Spleen (tissue), 11 donors: ENCODE results near the gene EFNB3. TPM values are rescaled to one million over a fixed set of nuclear protein-coding genes. Genes with fewer than 3 reads are reported as not detected.

Experiments used
- DNase-seq: peaks from one replicate; pipeline ENCODE4 v3.0.0-alpha.2; 2020
- H3K27ac ChIP-seq, 8 donors: fragments of 200-600 bp; sonication (generic) in 7 of 8; 1 replicate in 4 of 8; 2 replicates in 4 of 8; pipeline versions ENCODE4 v1.5.0 to v1.8.0; 2016 to 2021; ENCODE audit warnings: inconsistent platforms in 4 of 8, mild to moderate bottlenecking in 4 of 8, moderate library complexity in 1 of 8
- H3K27me3 ChIP-seq, 7 donors: fragments of 200-600 bp; sonication (generic) in 6 of 7; replicated peaks in 1 of 7; 1 replicate in 4 of 7; 2 replicates in 3 of 7; pipeline versions ENCODE4 v1.5.0 to v1.8.0; 2016 to 2021; ENCODE audit warnings: inconsistent platforms in 3 of 7, mild to moderate bottlenecking in 1 of 7
- H3K36me3 ChIP-seq, 6 donors: fragments of 200-600 bp; sonication (generic) in 5 of 6; 1 replicate in 4 of 6; 2 replicates in 2 of 6; pipeline versions ENCODE4 v1.5.0 to v1.8.0; 2016 to 2021; ENCODE audit warnings: inconsistent platforms in 2 of 6
- H3K4me1 ChIP-seq, 6 donors: fragments of 200-600 bp; sonication (generic) in 5 of 6; 1 replicate in 3 of 6; 2 replicates in 3 of 6; pipeline versions ENCODE4 v1.5.0 to v1.8.0; 2016 to 2021; ENCODE audit warnings: inconsistent platforms in 3 of 6
- H3K4me3 ChIP-seq, 8 donors: fragments of 200-600 bp; sonication (generic) in 7 of 8; 1 replicate in 4 of 8; 2 replicates in 4 of 8; pipeline versions ENCODE4 v1.5.0 to v1.8.0; 2016 to 2021; ENCODE audit warnings: inconsistent platforms in 4 of 8, mild to moderate bottlenecking in 4 of 8, moderate library complexity in 2 of 8
- H3K9me3 ChIP-seq, 8 donors: fragments of 200-600 bp; sonication (generic) in 7 of 8; 1 replicate in 4 of 8; 2 replicates in 4 of 8; pipeline versions ENCODE4 v1.5.0 to v1.8.0; 2016 to 2021; ENCODE audit warnings: inconsistent platforms in 4 of 8
- POLR2A ChIP-seq, 3 donors: fragments of 450-650 bp; IDR thresholded peaks; one replicate each; pipeline ENCODE4 v1.5.1; 2017; ENCODE audit warnings: antibody characterized with exemption in 3 of 3, mild to moderate bottlenecking in 1 of 3
- POLR2AphosphoS5 ChIP-seq, 3 donors: sonication (generic); formaldehyde crosslinking; IDR thresholded peaks; one replicate each; pipeline ENCODE4 v1.5.1; 2017; ENCODE audit warnings: antibody characterized with exemption in 3 of 3
- WGBS, 5 donors: extraction: QIAGEN DNeasy Blood & Tissue Kit in 3 of 5; methylation state at CpG; one replicate each; pipeline versions ENCODE4 v1.1.5 to v1.1.7; 2013 to 2018; 5-methylcytosine and 5-hydroxymethylcytosine counted together
- intact Hi-C: fragments of 100-400 bp; cut with DNase I; formaldehyde crosslinking; loops from one replicate; pipeline ENCODE4 v1.15.0; 2023; ENCODE audit warnings: low total_unique reads
- polyA plus RNA-seq, 3 donors: library from polyadenylated mRNA; stranded (reverse); fragments of 200-250 nt; gene quantifications; one replicate each; pipeline ENCODE4 v1.2.1, GENCODE V29; 2013
- total RNA-seq, 7 donors: library from RNA; depleted of rRNA in 3 of 7; stranded (reverse); fragments of >200 nt in 3 of 7; fragmentation: NEBNext Ultra II Directional in 4 of 7; extraction: Animal tissue kit (Norgen Biotek cat#: 25700) in 4 of 7; gene quantifications; one replicate each; pipeline versions ENCODE4 v1.1.0 to v1.2.1, GENCODE V29; 2016 to 2021
- TF ChIP-seq, protein P1 (sequence below), 11 experiments: fragments of 200-600 bp in 7 of 11; fragments of 450-650 bp in 4 of 11; sonication (generic) in 4 of 11; IDR thresholded peaks in 8 of 11; conservative IDR thresholded peaks in 3 of 11; 1 replicate in 7 of 11; 2 replicates in 4 of 11; pipeline versions ENCODE4 v1.4.0 to v1.8.0; 2016 to 2021; ENCODE audit warnings: antibody characterized with exemption in 11 of 11, inconsistent platforms in 4 of 11, mild to moderate bottlenecking in 1 of 11
- donor health status: healthy with polysubstance abuse.
- donor health status: DM: no; HTN: no; CAD: no; lungs with moderate emphysema.
- donor health status: DM: no; HTN: no; CAD: no.
- donor health status: Bipolar disorder and iron deficiency.
- donor health status: healthy.
- donor health status: DM: no; HTN: no; CAD: no.
- donor health status: DM: yes; HTN: yes; CAD: no.

Gene EFNB3
- total and polyA plus RNA-seq, 10 donors, result 0.04 to 0.60 (median 0.26) TPM; not detected in 1

DNA sequence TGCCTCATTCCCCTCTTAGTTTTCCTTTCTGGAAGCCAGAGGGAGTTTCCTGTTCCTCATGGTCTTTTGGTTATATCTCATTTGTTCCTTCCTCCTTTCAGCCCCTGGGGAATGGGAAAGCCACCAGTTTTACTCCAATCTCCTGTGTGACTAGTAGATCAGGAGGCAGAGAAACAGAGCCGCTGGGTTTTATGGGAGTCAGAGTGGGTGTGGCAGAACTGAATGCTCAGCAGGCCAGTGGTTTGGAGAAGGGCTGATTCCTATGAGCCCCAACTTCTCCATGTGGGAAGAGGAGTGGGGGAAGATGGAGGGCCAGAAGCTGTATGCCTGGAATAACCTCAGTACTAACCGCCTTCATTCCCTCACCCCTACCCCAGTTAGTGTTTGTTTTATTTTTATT, 16.6 kb downstream of the EFNB3 start:
- intact Hi-C loops, result no loop called here
- Histone ChIP-seq H3K36me3 (no peaks in the 10 kb centered on the region), H3K9me3 (no peaks in the 10 kb centered on the region), H3K27me3 (peaks cover 0 to 97% (median 32%) of the 10 kb centered on the region in 7 donors), H3K4me3 (no peak overlapping the region), H3K27ac (no peak overlapping the region), H3K4me1 (peaks cover 7 to 19% (median 16%) of the 10 kb centered on the region in 6 donors)
- TF ChIP-seq POLR2AphosphoS5 (IDR thresholded peaks at IDR 0.05) (no peak), POLR2A (IDR thresholded peaks at IDR 0.05) (no peak)
- TF ChIP-seq, protein P1, sequence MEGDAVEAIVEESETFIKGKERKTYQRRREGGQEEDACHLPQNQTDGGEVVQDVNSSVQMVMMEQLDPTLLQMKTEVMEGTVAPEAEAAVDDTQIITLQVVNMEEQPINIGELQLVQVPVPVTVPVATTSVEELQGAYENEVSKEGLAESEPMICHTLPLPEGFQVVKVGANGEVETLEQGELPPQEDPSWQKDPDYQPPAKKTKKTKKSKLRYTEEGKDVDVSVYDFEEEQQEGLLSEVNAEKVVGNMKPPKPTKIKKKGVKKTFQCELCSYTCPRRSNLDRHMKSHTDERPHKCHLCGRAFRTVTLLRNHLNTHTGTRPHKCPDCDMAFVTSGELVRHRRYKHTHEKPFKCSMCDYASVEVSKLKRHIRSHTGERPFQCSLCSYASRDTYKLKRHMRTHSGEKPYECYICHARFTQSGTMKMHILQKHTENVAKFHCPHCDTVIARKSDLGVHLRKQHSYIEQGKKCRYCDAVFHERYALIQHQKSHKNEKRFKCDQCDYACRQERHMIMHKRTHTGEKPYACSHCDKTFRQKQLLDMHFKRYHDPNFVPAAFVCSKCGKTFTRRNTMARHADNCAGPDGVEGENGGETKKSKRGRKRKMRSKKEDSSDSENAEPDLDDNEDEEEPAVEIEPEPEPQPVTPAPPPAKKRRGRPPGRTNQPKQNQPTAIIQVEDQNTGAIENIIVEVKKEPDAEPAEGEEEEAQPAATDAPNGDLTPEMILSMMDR (IDR thresholded peaks at IDR 0.05 in 8 of 11, conservative IDR thresholded peaks at IDR 0.05 in 3 of 11), result no peak
- no peak for DNase-seq
- 73 to 91% (median 79%) methylated on average over 2 of the region's 2 CpGs for WGBS, 5 donors

DNA sequence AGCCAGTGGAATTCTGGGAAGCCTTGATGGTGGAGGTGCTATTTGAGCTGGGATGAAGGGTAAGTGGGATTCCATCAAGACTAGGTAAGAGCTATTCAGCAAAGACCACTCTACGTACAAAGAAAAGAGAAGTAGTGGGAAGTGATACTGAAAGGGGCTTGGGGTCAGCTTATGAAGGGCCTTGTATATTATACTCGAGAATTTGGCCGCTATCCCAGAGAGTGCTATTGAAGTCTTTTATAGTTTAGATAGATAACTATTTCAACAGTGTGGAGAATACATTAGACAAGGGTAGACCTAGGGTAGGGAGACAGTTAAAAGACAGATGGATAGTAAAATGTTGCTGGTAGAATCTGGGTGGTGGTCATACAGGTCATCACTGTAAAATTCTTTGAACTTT, 22.9 kb downstream of the EFNB3 start:
- DNase-seq, result no peak
- intact Hi-C loops, result no loop called here
- H3K27me3 ChIP-seq, result peaks cover 0 to 51% (median 4%) of the 10 kb centered on the region in 7 donors
- no peaks in the 10 kb centered on the region for H3K36me3 ChIP-seq
- H3K4me3 ChIP-seq, result no peak overlapping the region
- no peaks in the 10 kb centered on the region for H3K4me1 ChIP-seq
- no peaks in the 10 kb centered on the region for H3K9me3 ChIP-seq
- 63 to 79% (median 77%) methylated on average over 3 of the region's 3 CpGs for WGBS, 5 donors
- TF ChIP-seq POLR2A (IDR thresholded peaks at IDR 0.05) (no peak), POLR2AphosphoS5 (IDR thresholded peaks at IDR 0.05) (no peak)
- TF ChIP-seq, protein P1 (IDR thresholded peaks at IDR 0.05 in 8 of 11, conservative IDR thresholded peaks at IDR 0.05 in 3 of 11), result no peak
- H3K27ac ChIP-seq, result no peak overlapping the region

DNA sequence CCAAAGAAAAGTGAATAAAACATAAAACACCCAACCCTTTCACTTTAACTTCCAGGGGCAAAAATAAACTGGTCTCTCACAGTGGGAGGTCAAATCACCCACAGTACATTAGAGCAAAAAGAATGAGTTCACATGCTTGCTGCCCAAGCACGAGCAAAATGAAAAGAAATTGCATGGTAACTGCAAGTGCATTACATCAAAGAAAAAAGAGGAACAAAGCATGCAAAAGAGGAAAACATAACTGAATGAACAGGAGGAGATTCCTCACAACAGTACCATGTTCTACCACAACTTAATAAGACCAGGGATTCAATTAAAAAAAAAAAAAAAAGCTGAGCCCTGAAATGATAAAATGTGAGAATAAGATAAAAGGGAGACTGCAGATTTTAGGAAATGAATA, 24.8 kb downstream of the EFNB3 start:
- H3K9me3 ChIP-seq, result no peaks in the 10 kb centered on the region
- H3K27me3 ChIP-seq, result peaks cover 0 to 33% (median 3%) of the 10 kb centered on the region in 7 donors
- no peak overlapping the region for H3K4me3 ChIP-seq
- intact Hi-C loops, result no loop called here
- no peak for TF ChIP-seq POLR2AphosphoS5 (IDR thresholded peaks at IDR 0.05)
- TF ChIP-seq POLR2A (IDR thresholded peaks at IDR 0.05), result no peak
- TF ChIP-seq, protein P1 (IDR thresholded peaks at IDR 0.05 in 8 of 11, conservative IDR thresholded peaks at IDR 0.05 in 3 of 11), result no peak
- H3K27ac ChIP-seq, result no peak overlapping the region
- H3K4me1 ChIP-seq, result no peaks in the 10 kb centered on the region
- DNase-seq, result no peak
- H3K36me3 ChIP-seq, result no peaks in the 10 kb centered on the region
- 10 to 30% (median 24%) methylated on average over 1 of the region's 1 CpG for WGBS, 5 donors

DNA sequence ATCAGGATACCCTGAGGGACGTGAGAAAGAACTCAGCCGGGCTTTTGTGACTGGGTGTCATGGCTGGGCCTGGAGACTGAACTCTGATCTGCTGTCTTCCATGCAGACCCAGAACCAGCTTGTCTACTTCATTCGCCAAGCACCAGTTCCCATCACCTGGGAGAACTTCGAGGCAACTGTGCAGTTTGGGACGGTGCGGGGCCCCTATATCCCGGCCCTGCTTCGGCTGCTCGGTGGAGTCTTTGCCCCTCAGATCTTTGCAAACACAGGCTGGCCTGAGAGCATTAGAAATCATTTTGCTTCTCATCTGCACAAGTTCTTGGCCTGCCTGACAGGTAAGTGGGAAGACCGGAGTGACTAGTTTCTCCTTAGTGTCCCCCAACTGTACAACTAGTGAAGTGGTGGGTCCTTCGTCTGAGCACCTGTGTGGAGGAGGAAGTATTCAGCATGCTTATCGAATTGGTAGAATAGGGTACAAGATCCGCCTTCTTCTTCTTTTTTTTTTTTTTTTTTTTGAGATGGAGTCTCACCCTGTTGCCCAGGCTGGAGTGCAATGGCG, 28.1 kb downstream of the EFNB3 start:
- Histone ChIP-seq H3K27me3 (peaks cover 0 to 15% (median 0%) of the 10 kb centered on the region in 7 donors), H3K4me1 (no peaks in the 10 kb centered on the region), H3K9me3 (no peaks in the 10 kb centered on the region), H3K27ac (no peak overlapping the region), H3K4me3 (no peak overlapping the region), H3K36me3 (no peaks in the 10 kb centered on the region)
- TF ChIP-seq, protein P1 (IDR thresholded peaks at IDR 0.05 in 8 of 11, conservative IDR thresholded peaks at IDR 0.05 in 3 of 11), result no peak
- TF ChIP-seq POLR2AphosphoS5 (IDR thresholded peaks at IDR 0.05) (no peak), POLR2A (IDR thresholded peaks at IDR 0.05) (no peak)
- DNase-seq, result no peak
- intact Hi-C loops, result no loop called here
- 84 to 88% (median 88%) methylated on average over 14 of the region's 14 CpGs for WGBS, 5 donors
